AG10803 (cell line): Measurements from ENCODE around the gene MB.
A peak's percentile ranks its signal among the peaks of the same experiment; 100 is the strongest.

Experiments used
- DNase-seq: peaks from one replicate; pipeline ENCODE4 v3.0.0; 2010; ENCODE audit warnings: low read depth
- H3K4me3 ChIP-seq: 2 replicates; pipeline ENCODE4 v1.5.1; 2011; ENCODE audit warnings: mild to moderate bottlenecking, low read length, control low read depth
- TF ChIP-seq, protein P1 (sequence below): conservative IDR thresholded peaks from 2 replicates; pipeline ENCODE4 v1.5.1; 2011; ENCODE audit warnings: mild to moderate bottlenecking, low read length, control low read depth, inconsistent platforms

The MB gene

DNA sequence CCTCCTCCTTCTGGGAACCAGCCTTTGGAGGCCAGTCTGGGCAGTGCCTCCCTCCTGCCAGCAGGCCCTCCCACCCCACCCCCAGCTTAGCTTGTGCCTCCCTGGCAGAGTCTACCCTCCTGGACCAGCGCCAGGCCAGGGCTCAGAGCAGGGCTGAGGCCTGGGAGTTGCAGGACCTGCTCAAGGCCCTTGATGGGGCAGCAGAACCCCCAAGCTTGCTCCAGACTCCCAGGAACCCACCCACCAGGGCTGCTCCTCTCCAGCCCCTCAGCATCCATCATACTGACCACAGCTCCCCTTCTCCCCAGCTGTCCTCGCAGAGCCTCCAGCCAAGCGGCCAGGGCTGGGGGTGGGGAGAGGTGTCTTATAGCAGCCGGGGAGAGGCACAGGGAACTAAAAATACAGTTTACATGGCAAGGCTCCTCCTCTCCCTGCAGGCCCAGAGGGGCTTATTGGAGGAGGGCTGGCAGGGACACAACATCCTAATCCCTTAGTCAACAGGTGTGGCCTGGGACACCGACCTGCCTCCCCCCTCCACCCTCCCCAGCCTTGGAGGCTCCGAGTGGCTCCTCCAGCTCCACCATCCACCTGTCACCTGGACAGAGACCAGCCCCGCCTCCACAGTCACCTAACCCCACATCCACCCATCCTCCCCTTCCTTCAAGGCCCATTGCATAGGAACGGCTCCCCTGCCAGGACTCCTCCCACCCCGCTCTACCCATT lies 5.2 kb upstream of the MB start:
- TF ChIP-seq, protein P1, sequence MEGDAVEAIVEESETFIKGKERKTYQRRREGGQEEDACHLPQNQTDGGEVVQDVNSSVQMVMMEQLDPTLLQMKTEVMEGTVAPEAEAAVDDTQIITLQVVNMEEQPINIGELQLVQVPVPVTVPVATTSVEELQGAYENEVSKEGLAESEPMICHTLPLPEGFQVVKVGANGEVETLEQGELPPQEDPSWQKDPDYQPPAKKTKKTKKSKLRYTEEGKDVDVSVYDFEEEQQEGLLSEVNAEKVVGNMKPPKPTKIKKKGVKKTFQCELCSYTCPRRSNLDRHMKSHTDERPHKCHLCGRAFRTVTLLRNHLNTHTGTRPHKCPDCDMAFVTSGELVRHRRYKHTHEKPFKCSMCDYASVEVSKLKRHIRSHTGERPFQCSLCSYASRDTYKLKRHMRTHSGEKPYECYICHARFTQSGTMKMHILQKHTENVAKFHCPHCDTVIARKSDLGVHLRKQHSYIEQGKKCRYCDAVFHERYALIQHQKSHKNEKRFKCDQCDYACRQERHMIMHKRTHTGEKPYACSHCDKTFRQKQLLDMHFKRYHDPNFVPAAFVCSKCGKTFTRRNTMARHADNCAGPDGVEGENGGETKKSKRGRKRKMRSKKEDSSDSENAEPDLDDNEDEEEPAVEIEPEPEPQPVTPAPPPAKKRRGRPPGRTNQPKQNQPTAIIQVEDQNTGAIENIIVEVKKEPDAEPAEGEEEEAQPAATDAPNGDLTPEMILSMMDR = no peak
- no peak overlapping the region for H3K4me3 ChIP-seq
- no peak for DNase-seq

DNA sequence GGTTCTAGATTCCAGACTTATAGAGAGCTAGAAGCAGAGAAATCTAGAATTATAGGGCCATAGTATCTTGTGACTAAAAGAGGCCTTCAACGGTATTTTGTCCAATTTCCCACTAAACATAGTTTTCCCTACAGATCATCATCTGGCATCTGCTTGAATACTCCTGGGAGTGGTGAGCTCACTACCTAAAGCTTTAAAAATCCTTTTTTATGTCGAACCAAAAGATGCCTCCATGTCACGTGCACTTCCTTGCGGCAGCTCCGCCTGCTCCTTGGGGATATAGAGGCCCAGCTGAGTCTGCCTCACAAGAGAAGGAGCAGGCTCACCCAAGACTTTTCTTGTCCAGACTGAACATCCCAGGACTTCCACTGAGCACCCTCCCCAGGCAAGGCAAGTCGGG lies 4.3 kb upstream of the MB start:
- TF ChIP-seq, protein P1 = no peak
- no peak overlapping the region for H3K4me3 ChIP-seq
- DNase-seq = peak; percentile 49

DNA sequence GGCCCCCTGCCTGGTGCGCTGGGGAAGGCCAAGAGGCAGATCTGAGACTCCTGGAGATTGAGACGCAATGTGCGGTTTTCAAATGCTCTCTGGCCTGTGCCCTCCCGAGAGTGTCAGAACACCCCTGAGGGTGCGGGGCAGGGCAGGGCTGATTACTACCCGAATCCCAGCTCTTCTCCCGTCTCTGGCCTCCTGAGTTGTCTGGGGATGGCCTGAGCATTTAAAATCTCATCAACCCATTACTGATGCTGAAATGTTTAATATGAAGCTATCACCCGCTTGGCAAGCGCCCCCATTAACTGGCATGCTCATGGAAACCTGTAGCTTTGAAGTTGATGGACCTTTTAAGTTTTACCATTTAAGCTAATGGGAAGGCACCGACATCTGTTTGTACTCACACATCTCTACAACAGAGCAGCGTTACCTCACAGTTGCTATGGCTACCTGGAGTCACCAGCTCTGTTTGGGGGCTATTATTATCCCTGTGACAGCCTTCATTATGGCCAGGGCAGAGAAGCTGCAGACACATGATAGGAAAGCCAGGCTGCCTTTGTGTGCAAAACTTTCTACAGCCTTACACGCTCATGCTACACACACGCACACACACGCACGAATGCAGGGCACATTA lies 3.6 kb upstream of the MB start:
- TF ChIP-seq, protein P1 = no peak
- DNase-seq = peak; percentile 72
- H3K4me3 ChIP-seq = no peak overlapping the region

DNA sequence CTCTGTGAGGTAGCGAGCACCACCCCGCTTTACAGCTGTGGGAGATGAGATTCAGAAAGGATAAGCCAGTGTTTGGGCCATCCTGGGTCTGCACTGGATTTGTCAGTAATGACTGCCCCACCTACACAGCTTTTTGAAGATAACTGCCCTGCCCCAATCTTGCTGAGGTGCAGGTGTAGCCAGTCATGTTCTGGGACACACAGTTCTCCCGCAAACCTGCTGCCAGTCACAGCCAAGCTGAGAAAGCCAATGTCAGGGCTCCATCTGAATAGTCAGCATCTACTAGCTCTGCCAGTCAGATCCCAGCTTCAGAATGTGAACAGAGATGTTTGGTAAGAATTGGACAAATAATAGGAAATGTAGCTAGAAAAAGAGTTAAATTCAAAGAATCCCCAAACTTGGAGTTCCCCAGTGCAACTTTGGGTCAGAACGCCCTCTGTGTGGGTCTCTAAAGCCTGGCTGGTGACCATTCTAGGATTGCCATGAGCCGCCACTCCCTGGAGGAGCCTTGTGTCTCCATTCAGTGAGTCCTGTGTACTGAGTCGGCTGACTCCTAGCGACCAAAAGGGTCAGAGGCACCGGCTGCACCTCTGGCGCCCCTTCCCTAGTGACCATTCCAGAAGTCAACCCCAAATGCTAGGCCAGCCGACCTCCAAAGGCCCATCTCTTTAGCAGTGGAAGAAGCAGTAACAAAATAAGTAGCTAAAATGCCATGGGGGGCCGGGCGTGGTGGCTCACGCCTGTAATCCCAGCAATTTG lies 2.4 kb upstream of the MB start:
- no peak for DNase-seq
- H3K4me3 ChIP-seq = no peak overlapping the region
- TF ChIP-seq, protein P1 = no peak

DNA sequence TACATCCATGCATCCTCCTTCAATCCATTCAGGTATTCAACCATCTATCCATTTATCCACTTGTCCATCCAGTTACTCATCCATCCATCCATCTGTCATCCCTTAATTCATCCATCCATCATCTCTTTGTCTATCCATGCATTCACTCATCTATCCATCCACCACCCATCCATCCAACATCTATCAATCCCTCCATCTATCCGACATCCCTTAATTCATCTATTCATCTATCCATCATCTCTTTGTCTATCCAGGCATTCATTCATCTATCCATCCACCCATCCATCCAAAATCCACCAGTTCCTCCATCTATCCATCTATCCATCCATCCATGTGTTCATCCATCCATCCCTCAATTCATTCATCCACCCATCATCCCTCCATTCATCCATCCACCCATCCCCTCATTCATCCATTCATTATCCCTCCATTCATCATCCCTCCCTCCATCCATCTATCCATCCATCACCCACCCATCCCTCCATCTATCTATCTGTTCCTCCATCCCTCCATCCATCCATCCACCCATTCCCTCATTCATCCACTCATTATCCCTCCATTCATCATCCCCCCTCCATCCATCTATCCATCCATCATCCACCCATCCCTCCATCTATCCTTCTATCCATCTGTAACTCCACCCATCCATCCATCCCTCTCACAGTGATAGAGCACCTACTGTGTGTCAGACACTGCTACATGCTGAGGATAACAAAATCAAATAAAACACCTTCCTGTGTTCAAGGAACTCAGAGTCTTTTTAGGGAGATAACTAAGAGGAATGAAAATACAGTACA lies 1.5 kb upstream of the MB start:
- TF ChIP-seq, protein P1 = no peak
- no peak for DNase-seq
- H3K4me3 ChIP-seq = no peak overlapping the region

DNA sequence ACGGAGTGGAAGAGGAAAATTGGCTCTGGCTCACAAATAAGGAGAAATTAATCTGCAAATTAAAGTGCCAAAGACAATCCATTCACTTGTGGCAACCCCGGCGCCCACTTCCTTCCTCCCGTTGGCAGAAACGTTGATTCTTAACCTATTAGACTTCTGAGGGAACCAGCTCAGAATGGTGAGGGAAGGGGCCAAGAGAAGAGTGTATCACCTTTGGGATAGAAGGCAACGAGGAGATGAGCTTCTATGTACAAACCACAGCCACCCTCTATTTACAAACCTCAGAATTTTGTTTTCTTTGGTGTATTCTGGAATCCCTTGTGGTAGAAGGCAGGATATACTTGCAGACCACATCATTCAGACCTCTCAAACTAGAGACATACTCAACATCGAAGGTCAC lies 1.1 kb downstream of the MB start:
- DNase-seq = no peak
- TF ChIP-seq, protein P1 = no peak; the same call in 1 of the 2 replicates
- H3K4me3 ChIP-seq = no peak overlapping the region
